NCI-H748 treated with DMSO at 0.1 percent for 48 hours (cell line): ENCODE results near the gene ULK4.
"Not testable (repeated sequence)": the region's sequence is repeated elsewhere in the genome, so short reads cannot be mapped to it uniquely, and the experiment has no call there.

Source experiments
- DNase-seq: peaks from one replicate; lab custom pipeline; 2025; lab: John Stamatoyannopoulos, UW

Gene ULK4

DNA sequence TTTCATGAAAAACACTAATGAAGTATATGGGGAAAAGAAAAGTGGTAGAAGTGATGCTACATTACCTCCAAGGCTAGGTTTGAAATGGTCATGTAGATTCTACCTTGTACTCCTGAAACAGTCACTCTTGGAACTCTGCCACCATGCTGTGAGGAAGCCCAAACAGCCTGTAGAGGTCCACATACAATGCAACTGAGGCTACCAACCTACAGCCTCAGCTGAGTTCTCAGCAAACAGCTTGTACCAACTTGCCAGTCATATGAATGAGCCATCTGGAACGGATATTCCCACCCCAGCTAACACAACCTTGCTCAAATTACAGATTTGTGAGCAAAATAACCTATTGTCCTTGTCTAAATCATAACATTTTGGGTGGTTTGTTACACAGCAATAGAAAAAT lies 193.5 kb downstream of the ULK4 start:
- no peak for DNase-seq

DNA sequence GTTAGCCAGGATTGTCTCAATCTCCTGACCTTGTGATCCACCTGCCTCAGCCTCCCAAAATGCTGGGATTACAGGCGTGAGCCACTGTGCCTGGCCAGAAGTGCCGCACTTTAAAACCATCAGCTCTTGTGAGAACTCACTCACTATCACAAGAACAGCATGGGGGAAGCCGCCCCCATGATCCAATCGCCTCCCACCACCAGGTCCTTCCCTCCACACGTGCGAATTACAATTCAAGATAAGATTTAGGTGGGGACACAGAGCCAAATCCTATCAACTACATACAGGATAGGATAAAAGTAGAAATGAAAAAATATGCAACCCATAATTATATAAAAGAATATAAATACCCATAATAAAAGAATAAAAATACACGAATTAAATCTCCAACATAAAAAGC lies 199.0 kb downstream of the ULK4 start:
- DNase-seq = not testable (repeated sequence)

DNA sequence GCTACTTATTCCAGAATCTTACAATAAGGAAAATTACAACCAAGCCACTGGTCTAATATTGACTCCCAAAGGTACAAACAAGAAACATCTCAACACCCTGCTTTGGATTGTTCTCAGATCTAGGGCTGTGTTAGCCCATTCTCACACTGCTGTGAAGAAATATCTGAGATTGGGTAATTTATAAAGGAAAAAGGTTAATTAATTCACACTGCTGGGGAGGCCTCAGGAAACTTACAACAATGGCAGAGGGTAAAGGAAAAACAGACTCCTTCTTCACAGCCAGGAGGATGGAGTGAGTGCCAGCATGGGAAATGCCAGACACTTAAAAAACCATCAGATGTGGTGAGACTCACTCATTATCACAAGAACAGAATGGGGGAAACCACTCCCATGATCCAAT lies 208.3 kb downstream of the ULK4 start:
- no peak for DNase-seq

DNA sequence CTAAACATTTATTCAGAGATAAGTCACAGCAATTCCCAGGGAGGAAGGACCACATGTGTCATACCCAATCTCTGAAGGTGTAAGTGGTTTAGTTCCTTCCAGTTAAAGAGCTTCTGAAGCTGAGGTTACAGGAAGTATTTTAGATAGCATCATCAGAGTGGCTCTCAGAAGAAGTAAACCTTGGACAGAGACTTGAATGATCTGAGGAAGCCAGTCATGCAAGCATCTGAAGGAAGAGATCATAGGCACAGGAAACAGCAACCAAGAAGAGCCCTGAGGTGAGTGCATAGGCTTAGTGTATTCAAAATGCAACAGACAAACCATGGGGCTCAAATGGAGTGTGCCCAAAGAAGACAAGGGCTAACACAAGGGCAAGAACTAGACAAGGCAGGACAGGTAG lies 210.3 kb downstream of the ULK4 start:
- DNase-seq = no peak

DNA sequence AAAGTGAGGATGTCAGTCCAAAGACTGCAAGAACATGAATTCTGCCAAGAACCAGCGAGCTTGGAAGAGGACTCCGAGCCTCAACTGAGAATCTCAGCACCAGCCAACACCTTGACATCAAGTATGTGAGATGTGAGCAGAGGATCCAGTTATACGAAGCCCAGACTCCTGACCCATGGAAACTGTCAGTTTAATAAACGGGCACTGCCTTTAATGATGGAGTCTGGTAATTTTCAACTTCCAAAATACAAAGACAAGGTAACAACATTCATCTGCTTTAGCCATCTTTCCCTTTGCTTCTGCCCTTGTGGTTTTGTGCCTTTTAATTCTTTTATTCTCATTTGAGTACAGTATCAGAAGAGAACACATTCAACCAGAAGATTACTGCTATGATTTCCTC lies 211.9 kb downstream of the ULK4 start:
- no peak for DNase-seq

DNA sequence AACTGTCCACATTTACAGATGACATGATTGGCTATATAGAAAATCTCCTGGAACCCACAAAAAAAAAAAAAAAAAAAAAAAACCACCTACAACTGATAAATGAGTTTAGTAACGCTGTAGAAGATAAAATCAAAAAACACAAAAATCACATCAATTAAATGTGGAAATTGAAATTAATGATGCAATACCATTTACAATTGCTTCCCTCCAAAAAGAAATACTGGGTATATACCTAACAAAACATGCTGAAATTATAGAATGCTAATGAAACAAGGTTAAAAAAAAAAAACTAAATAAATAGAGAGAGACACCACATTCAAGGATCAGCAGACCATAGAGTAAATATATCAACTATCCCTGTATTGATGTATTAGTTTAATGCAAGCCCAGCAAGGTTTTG lies 215.7 kb downstream of the ULK4 start:
- no peak for DNase-seq

DNA sequence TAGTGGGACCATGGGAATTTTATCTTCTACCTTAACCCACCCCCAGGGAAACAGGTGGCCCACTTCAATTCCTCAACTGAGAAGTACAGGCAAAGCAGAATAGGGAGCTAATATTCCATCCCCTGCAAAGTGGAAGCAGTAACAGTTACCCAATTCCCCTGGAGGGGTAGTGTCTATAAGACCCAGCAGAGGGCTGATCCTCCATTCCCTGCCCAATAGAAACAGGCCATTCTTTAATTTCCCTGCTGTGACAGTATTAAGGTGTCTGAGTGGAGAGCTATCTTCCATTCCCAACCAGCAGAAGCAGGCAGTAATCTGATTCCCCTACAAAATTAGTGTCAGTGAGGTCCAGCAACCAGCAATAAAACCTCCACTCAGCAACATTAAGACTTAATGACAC lies 219.8 kb downstream of the ULK4 start:
- DNase-seq = no peak

DNA sequence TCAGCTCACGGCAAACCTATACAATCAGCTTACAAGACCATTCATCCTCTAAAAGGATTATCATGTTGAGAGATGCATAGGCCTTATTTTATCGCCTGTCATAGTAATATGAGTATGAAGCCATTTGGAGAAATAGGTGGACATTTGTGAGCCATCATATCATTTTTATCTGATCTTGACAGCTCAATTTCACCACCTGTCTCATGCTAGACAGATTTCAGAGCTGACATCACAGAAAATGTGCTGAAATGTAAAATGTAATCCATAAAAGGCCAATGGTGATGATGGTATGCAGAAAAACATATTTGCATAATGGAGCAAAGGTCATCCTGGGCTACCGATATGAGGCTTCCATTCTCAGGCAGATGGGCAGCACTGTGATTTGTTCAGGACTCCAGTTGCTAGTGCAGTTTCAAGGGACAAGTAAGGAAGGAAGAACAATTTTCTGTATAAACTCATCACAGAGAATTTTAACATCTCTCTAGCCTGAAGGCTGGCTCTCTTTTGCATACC lies 221.5 kb downstream of the ULK4 start:
- no peak for DNase-seq

DNA sequence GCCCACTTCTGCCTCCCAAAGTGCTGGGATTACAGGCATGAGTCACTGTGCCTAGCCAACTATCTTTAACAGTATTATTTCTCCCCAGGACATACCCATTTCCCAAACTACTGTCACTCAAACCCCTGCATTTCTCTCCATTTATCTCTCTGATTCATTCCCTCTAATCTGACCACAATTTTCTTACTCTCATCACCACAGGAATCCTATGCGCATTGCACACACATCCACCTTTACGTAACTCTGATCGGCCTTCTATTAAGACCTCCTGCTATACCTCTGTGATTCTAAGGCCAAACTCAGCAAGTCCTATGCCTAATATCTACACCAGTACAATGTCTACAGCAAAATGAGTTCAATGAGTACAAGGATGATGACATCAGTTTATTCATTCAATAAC lies 235.0 kb downstream of the ULK4 start:
- DNase-seq = no peak

DNA sequence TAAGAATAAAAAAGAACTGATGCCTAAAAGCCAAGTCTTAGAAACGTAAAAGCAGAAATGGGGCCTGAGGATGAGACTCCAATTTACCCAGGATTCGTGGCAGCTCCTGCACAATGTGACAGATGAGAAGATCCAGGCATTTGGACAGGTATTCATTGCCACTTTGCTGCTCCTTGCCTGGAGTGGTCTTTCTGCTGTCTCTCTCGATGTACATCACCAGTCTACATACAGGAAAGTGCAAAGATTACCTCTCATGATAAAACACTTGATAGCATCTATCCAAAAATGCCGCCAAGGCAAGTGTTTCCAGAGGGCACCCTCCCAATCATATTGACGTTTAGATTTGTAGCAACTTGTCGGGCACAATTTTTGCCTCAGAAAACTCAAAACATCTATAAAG lies 244.3 kb downstream of the ULK4 start:
- DNase-seq = no peak

DNA sequence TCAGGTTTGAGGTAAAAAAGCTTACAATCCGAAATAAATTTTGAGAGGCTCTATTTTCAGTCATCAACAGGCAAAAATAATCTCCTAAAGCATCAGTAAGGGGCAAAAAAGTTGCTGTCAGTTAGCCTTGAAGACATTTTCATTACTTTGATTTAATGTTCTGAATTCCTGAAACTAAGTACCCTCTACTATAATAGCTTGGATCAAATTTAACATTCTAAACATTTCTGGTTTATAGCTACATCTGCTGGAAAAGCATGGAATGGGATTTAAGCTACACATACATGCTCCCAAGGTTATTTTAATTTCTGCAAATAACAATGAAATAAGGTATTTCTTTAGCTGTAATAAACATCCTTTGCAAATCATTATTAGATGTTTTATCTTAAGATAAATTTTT lies 245.4 kb downstream of the ULK4 start:
- DNase-seq = no peak

DNA sequence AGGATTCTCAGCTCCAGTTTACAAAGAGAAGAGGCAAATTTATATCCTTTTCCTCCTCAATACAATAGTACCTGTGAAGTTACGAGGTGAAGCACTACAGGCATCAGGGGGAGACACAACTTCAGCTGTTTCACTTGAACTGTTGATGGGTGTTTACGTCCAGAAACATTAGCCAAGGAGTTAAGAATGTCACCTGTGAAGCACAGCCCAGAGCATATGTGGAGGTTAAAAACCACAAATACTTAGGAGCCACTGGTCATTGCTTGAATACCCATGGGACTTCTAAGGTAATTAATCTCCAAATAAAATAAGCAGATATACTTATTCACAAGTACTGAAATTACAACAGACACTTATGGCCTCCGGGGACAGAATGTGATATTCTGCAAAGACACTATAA lies 246.5 kb downstream of the ULK4 start:
- no peak for DNase-seq

DNA sequence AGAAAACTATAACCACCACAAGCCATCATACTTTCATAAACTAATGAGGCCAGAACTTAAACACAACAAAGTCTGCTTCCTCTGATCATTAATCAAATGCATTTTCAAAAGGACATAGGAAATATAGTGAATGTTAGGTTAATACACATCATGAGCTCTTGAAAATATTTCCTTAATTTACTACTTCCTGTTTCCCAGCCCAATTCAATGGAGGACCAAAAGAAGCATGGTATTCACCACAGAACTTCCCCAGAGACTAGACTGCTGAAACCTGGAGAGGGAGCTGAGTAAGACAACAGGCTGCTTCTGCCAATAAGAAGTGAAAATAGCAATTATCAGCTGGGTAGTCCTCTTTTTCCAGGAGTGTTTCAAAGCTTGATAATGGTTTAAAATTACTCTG lies 250.3 kb downstream of the ULK4 start:
- DNase-seq = no peak

DNA sequence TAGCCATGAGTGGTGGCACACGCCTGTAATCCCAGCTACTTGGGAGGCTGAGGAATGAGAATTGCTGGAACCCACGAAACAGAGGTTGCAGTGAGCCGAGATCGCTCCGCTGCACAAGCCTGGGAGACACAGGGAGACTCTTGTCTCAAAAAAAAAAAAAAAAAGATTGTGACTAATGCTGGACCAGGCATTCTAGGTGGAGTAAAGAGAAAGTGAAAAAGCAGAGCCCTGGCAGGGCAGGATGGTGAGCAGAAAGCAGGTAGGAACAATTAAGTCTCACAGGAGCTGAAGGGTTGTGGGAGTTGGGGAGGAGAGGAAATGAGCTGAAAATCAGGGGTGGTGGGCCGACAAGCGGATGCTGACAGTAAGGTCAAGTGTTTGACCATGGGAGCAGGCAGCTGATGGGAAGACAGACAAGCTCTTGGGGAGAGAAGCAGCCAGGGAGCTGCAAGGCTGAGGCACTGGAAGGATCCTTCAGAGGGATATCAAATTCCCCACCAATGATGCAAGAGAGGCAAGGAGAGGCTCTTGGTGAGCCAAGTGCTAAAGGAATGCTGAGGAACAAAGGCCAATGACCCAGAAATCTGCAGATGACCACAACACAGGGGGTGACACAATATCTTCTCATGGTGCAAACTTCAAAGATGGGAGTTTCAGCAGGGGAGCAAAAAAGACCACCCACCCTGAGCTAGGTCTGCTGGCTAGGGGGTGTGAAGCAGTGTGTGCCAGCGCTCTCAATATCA lies 251.1 kb downstream of the ULK4 start:
- no peak for DNase-seq

DNA sequence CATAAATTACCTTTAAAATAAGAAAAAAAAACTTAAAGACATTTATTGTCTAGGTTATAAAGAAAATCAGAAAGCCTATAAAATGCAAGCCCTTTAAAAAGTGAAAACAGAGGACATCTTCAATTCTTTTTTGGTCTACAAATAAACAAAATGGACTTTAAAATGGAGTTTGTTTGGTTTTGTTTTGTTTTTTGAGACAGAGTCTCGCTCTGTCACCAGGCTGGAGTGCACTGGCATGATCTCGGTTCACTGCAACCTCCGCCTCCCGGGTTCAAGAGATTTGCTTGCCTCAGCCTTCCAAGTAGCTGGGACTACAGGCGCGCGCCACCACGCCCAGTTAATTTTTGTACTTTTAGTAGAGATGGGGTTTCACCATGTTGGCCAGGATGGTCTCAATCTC lies 252.7 kb downstream of the ULK4 start:
- DNase-seq = not testable (repeated sequence)

DNA sequence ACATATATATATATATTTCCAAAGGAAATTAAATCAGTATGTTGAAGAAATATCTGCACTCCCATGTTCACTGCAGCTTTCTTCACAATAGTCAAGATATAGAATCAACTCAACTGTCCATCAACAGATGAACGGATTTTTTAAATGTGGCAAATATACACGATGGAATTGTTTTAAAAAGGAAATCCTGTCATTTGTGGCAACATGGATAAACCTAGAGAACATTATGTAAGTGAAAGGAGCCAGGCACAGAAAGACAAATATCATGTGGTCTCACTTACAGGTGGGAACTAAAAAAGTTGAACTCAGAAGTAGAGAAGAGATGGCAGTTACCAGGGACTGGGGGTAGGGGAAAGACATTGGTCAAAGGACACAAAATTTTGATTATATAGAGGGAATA lies 253.7 kb downstream of the ULK4 start:
- DNase-seq = no peak

DNA sequence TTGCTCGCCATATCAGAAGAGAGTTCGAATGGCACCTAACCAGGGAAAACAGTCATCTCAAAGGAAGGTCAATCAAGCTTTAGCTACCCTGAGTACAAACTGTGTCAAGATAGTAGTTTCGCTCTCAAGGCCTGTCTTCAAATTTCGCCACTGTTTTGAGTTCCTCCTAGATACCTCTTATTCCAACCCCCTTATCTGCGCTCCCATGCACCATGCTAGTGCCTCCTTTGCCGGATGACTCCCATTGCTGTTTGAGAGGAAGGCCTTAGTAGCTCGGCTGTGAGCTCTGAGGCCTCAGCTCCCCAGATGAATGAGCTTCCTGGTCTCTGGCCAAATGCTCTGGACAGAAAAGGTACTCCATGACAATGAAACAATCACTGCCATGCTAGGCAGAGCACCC lies 256.0 kb downstream of the ULK4 start:
- no peak for DNase-seq

DNA sequence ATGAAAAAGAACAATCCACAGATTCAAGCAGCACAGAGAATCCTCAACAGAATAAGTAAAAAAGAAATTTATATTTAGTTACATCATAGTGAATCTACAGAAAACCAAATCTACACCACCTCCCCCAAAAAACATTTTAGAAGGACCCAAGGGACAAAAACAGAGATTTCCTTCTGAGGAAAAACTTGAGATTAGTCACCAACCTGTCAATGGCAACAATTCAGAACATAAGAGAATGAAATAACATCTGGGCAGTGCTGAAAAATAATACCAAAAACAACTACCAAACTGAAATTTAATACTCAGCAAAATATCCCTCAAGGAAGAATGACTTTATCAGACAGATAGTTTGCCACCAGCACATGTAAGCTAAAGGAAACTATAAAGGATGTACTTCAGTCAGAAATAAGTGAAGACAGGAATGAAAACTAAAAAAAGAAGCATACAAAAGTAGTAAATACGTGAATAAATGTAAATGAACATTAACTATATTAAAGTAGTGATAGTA lies 260.7 kb downstream of the ULK4 start:
- DNase-seq = no peak

DNA sequence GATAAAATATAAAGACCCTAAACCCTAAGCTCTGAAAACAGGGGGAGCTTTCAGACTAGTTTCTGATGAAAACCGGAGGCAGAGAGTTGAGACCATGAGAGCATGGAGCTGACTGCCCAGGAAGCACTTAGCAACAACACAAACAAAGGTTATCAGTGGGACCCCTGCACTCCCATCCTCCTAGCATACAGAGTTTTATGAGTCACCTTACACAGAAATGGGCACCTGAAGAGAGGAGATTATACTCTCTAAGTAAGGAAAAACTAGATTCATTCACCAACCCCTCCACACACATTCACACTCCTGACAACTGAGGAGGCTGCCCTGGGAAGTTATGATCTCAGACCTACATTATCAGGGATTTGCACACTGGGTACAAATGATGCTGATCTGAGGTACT lies 261.7 kb downstream of the ULK4 start:
- no peak for DNase-seq

DNA sequence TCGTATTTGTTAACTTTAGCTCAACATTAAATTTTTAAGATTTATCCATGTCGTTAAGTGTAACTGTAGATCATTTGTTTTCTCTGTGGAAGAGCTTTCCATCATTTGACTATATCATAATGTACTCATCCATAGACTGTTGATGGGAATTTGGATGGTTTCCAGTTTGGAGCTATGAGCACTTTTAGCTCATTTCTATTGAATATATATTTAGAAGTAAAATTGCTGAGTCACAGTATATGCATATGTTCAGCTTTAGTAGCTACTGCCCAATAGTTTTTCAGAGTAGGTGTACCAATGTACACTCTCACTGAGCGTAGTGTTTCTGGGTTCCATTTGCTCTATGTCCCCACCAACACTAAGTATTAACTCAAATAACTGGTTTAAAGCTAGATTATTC lies 263.0 kb downstream of the ULK4 start:
- no peak for DNase-seq

DNA sequence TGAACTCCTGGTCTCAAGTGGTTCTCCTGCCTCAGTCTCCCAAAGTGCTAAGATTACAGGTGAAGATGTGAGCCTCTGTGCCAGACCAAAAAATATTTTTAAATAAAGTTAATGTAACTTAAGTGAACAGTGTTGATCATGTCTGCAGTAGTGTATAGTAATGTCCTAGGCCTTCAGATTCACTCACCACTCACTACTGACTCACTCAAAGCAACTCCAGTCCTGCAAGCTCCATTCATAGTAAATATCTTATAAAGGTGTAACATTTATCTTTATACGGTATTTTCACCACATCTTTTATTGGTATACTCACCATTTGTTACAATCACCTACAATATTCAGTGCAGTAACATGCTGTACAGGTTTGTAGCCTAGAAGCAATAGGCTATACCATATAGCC lies 264.2 kb downstream of the ULK4 start:
- no peak for DNase-seq

DNA sequence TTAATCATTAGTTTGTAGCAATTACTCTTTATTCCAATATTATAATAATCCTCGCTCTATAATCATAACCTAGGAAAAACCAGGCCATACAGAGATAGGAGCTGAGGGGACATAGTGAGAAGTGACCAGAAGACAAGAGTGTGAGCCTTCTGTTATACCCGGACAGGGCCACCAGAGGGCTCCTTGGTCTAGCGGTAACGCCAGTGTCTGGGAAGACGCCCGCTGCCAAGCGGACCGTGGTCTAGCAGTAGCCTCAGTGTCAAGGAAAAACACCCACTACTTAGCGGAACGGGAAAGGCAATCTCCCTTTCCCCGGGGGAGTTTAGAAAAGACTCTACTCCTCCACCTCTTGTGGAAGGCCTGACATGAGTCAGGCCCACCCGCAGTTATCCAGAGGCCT lies 266.1 kb downstream of the ULK4 start:
- DNase-seq = not testable (repeated sequence)

DNA sequence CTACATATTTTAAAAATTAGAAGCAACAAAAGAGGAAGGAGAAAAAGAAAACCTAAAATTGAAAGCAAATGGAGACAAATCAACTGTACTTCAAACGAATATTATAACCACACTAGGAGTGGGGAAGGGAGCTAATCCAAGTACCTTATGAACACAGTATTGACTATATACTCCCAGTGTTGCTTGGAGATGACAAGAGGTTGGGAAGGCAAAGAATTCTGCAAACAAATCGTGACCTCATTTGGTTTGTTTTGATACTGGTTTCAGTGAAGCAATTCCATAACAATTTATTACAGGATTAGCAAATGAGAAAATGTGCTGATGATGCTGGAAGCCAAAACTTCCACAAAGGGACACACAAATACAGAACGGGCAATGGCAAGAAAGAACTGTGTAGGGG lies 268.1 kb downstream of the ULK4 start:
- DNase-seq = no peak
